Transverse colon (tissue), 4 donors: ENCODE data around the gene DPYD. TPM values are rescaled to one million over a fixed set of nuclear protein-coding genes. Genes with fewer than 3 reads are reported as not detected.

Source experiments
- DNase-seq: peaks from one replicate; pipeline ENCODE4 v3.0.0-alpha.2; 2019
- H3K27ac ChIP-seq, 4 donors: fragments of 200-600 bp; sonication (generic); 2 replicates each; pipeline ENCODE4 v1.5.1; 2016 to 2018; ENCODE audit warnings: inconsistent platforms in 4 of 4
- H3K27me3 ChIP-seq: fragments of 200-600 bp; sonication (generic); 2 replicates; pipeline ENCODE4 v1.5.1; 2017; ENCODE audit warnings: inconsistent platforms
- H3K36me3 ChIP-seq, 4 donors: fragments of 200-600 bp; sonication (generic); 2 replicates each; pipeline ENCODE4 v1.5.1; 2017 to 2019; ENCODE audit warnings: inconsistent platforms in 4 of 4
- H3K4me1 ChIP-seq, 4 donors: fragments of 200-600 bp; sonication (generic); 2 replicates each; pipeline ENCODE4 v1.5.1; 2017 to 2020; ENCODE audit warnings: inconsistent platforms in 4 of 4
- H3K4me3 ChIP-seq, 4 donors: fragments of 200-600 bp; sonication (generic); 1 replicate in 1 of 4; 2 replicates in 3 of 4; pipeline versions ENCODE4 v1.5.1 to v1.6.1; 2017 to 2019; ENCODE audit warnings: inconsistent platforms in 4 of 4
- H3K9me3 ChIP-seq, 2 donors: fragments of 200-600 bp; sonication (generic); 2 replicates each; pipeline ENCODE4 v1.5.1; 2017 to 2019; ENCODE audit warnings: inconsistent platforms in 2 of 2
- CTCF ChIP-seq, 5 experiments: fragments of 200-600 bp in 3 of 5; fragments of 450-650 bp in 2 of 5; sonication (generic) in 3 of 5; IDR thresholded peaks; 1 replicate in 2 of 5; 2 replicates in 3 of 5; pipeline ENCODE4 v1.5.1; 2016 to 2017; ENCODE audit warnings: antibody characterized with exemption in 5 of 5, inconsistent platforms in 3 of 5, mild to moderate bottlenecking in 2 of 5, moderate library complexity in 1 of 5
- EP300 ChIP-seq: sonication (generic); formaldehyde crosslinking; IDR thresholded peaks from one replicate; pipeline ENCODE4 v1.6.1; 2017; ENCODE audit warnings: antibody characterized with exemption, low read depth
- POLR2A ChIP-seq: fragments of 450-650 bp; IDR thresholded peaks from one replicate; pipeline ENCODE4 v1.6.1; 2016; ENCODE audit warnings: antibody characterized with exemption, mild to moderate bottlenecking, moderate library complexity
- POLR2AphosphoS5 ChIP-seq, 3 donors: sonication (generic); formaldehyde crosslinking; IDR thresholded peaks; one replicate each; pipeline ENCODE4 v1.6.1; 2016; ENCODE audit warnings: antibody characterized with exemption in 3 of 3
- WGBS, 2 donors: methylation state at CpG; one replicate each; pipeline ENCODE4 v1.1.5; 2018; ENCODE audit warnings: low coverage in 1 of 2; 5-methylcytosine and 5-hydroxymethylcytosine counted together
- in situ Hi-C, 4 donors: fragments of 200-750 bp; cut with MboI; loops; one replicate each; pipeline versions ENCODE4 v1.15.0 to v1.15.1; 2017; ENCODE audit warnings: low sequenced_read_pairs in 3 of 4, low pct_ligation_motif_present in 1 of 4, low pct_unique_long_range_greater_than_20kb in 1 of 4
- intact Hi-C: fragments of 100-400 bp; cut with DNase I; formaldehyde crosslinking; loops from one replicate; pipeline ENCODE4 v1.15.1; 2023; ENCODE audit warnings: low total_unique reads
- total RNA-seq, 4 donors: library from RNA; depleted of rRNA; stranded (reverse); fragments of >200 nt; gene quantifications; one replicate each; pipeline ENCODE4 v1.1.0, GENCODE V29; 2016

The DPYD gene
- total RNA-seq, 4 donors from 2014 or later: 11.2 to 34.8 (median 26.0) TPM

DNA sequence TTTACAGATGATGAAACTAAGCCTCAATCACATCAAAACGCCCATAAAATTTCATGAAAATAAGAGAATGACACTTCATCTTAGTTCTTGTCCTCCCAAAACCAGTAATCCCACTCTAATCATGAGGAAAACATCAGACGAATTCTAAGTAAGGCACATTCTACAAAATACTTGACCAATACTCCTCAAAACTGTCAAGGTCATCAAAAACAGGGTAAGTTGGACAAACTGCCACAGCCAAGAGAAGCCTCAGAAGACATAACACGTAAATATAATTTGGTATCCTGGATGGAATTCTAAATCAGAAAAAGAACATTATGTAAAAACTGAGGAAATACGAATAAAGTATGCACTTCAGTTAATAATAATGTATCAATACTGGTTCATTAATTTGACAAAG is 128.2 kb downstream of the DPYD start:
- intact Hi-C loops (no loop called here), in situ Hi-C loops (no loop called here)
- Histone ChIP-seq H3K27me3 (no peaks in the 10 kb centered on the region), H3K36me3 (no peaks in the 10 kb centered on the region), H3K27ac (no peak overlapping the region), H3K4me3 (no peak overlapping the region), H3K4me1 (peaks cover 0 to 13% (median 5%) of the 10 kb centered on the region in 4 donors), H3K9me3 (no peaks in the 10 kb centered on the region)
- TF ChIP-seq EP300 (no peak), POLR2A (no peak), POLR2AphosphoS5 (IDR thresholded peaks at IDR 0.05) (no peak), CTCF (IDR thresholded peaks at IDR 0.05) (no peak)
- DNase-seq: no peak
- 81 to 87% methylated on average over 4 of the region's 4 CpGs for WGBS, 2 donors

- no peak for TF ChIP-seq EP300
- no peak for TF ChIP-seq POLR2A
- TF ChIP-seq POLR2AphosphoS5 (IDR thresholded peaks at IDR 0.05): no peak
- no peak for TF ChIP-seq CTCF (IDR thresholded peaks at IDR 0.05)
- Histone ChIP-seq H3K36me3 (no peaks in the 10 kb centered on the region), H3K27ac (no peak overlapping the region), H3K4me1 (peaks cover 0 to under 1% (median 0%) of the 10 kb centered on the region in 4 donors), H3K27me3 (no peaks in the 10 kb centered on the region), H3K4me3 (no peak overlapping the region), H3K9me3 (no peaks in the 10 kb centered on the region)
- intact Hi-C loops (no loop called here), in situ Hi-C loops (no loop called here)
- DNase-seq: no peak
These were observed 129.6 kb downstream of the DPYD start for GRCh38 chr1:97791251-97791650.

DNA sequence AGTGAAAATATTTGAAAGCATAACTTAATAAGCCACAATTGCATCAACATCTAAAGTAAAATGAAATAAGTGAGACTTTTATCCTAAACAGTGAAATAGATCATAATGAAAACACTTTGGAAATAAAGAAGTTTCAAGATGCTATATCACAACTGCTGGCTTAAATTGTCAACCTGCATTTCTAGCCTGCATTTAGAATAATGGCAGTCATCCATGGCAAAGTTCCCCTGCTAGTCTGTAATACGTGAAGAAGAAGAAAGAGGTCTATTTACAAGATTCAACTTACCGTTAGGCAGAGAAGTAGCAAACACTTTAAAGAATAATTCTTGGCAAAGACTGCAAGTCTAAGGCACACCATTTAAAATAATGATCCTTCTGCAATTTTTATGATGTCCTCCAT is 133.6 kb downstream of the DPYD start:
- DNase-seq: no peak
- no peaks in the 10 kb centered on the region for H3K27me3 ChIP-seq
- intact Hi-C loops: loop anchor here (5.0 kb wide), 1 partner anchor 555 kb away; no protein-coding TSS in a partner anchor
- 66 to 67% methylated on average over 2 of the region's 2 CpGs for WGBS, 2 donors
- TF ChIP-seq CTCF (IDR thresholded peaks at IDR 0.05) (no peak), POLR2AphosphoS5 (IDR thresholded peaks at IDR 0.05) (no peak), EP300 (no peak), POLR2A (no peak)
- no peaks in the 10 kb centered on the region for H3K4me1 ChIP-seq
- no peaks in the 10 kb centered on the region for H3K36me3 ChIP-seq
- in situ Hi-C loops: no loop called here
- no peaks in the 10 kb centered on the region for H3K9me3 ChIP-seq
- no peak overlapping the region for H3K27ac ChIP-seq
- no peak overlapping the region for H3K4me3 ChIP-seq

GRCh38 chr1:97784661-97785060 is 136.2 kb downstream of the DPYD start:
- no peak for DNase-seq
- Histone ChIP-seq H3K36me3 (no peaks in the 10 kb centered on the region), H3K4me3 (no peak overlapping the region), H3K27me3 (no peaks in the 10 kb centered on the region), H3K4me1 (no peaks in the 10 kb centered on the region), H3K9me3 (no peaks in the 10 kb centered on the region), H3K27ac (no peak overlapping the region)
- TF ChIP-seq POLR2A (no peak), EP300 (no peak), CTCF (IDR thresholded peaks at IDR 0.05) (no peak), POLR2AphosphoS5 (IDR thresholded peaks at IDR 0.05) (no peak)
- in situ Hi-C loops (no loop called here), intact Hi-C loops (loop anchor here (5.0 kb wide), 1 partner anchor 558 kb away; no protein-coding TSS in a partner anchor)
